Fibroblast of skin of left biceps (primary cell): Measurements from ENCODE around the gene ZFYVE21.

Source experiments
- DNase-seq, 2 experiments: peaks; one replicate each; pipeline ENCODE4 v3.0.0-alpha.2; 2013; ENCODE audit warnings: low read depth in 2 of 2

ZFYVE21 gene

GRCh38 chr14:103705504-103706284, 9.9 kb upstream of the ZFYVE21 start:
- DNase-seq = no peak

GRCh38 chr14:103706551-103707328, 8.9 kb upstream of the ZFYVE21 start:
- no peak for DNase-seq

GRCh38 chr14:103707329-103708263, 8.0 kb upstream of the ZFYVE21 start:
- DNase-seq = no peak

- no peak for DNase-seq
Observed at GRCh38 chr14:103708750-103709187, 6.8 kb upstream of the ZFYVE21 start.

- no peak for DNase-seq
Observed at GRCh38 chr14:103709814-103710213, 5.8 kb upstream of the ZFYVE21 start.

DNA sequence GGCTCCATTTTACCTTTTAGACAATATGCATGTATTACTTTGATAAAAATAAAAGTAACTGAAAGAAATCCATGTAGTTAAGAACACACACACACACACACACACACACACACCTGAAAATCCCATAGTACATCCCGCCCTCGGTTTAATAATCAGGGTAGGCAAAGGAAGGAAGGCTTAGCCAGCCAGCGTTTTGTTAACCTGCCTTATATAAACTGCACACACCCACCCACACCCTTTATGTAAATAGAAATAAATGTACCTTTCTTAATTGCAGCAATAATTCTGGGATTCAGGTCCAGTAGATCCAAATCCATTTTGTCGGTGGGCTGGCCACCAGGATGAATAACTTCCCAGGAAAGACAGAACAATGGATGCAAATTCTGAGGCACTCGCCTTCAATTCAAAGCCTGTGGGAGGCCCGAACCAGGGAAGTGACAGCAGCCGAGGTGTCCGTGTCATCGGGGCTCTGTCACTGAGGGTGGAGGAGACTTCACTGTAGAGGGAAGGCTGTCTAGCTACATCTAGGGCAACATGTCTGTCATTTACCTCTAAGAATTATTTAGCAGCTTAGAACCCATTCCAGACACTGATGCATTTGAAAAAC, 4.7 kb upstream of the ZFYVE21 start:
- DNase-seq = no peak

GRCh38 chr14:103711516-103712431, 3.8 kb upstream of the ZFYVE21 start:
- DNase-seq = no peak

- no peak for DNase-seq
Observed at GRCh38 chr14:103712633-103713247, 2.9 kb upstream of the ZFYVE21 start.

DNA sequence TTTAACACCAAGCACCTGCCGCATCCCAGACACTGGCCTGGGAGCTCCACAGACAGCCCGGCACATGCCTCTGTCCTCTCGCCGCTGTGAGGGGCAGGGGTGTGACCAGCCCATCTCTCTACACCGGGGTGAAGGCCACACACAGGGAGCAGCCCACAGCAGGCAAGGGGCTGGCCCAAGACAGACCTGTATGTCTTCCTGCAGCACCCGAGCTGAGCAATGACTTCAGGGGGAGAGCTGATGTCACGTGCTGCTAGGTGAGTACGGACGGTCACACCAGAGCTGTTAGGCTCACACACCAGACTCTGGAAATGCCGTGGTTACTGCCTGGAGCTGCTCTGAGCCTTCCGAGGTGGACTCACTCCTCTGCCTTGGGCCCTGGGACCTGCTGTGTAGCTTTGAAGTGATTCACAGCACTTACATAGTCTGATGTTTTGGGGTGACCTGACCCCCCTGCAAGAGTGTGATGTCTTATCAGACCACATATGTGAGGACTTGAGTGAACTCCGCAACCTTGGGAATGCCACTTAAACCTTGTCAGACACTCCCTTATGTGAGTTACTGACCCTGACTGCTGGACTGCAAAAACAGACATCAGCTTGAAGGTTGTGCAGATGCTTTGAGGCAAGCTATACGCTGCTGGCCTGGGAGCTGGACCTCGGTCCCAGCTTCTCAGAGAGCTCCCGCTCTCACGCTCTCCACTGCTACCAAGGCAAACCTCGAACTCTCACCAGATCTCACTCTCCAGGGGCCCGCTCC, 2.1 kb upstream of the ZFYVE21 start:
- no peak for DNase-seq

DNA sequence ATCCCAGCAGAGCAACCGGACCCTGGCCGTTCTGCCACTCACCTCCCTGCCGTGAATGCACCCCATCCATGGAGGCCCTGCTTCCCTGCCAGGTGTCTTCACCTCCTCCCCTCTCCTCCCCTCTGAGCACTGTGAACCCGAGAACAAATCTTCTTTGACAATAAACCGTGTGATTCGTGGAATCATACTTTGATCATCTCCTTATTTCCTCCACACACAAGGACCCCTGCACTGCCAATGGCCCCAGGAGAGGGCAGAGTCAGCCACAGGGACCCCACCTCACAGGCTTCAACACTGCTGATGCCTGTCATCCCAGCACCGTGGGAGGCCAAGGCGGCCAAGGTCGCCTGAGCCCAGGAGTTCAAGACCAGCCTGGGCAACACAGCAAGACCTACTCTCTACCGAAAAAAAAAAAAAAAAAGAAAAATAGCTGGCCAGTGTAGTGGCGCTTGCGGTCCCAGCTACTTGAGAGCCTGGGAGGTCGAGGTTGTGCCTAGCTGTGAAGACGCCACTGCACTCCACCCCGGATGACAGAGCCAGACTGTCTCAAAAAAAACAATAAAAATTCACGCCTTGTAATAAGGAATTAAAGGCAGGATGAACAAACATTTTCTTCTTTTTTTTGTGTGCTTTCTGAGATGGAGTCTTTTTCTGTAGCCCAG, 1.4 kb upstream of the ZFYVE21 start:
- DNase-seq = no peak

DNA sequence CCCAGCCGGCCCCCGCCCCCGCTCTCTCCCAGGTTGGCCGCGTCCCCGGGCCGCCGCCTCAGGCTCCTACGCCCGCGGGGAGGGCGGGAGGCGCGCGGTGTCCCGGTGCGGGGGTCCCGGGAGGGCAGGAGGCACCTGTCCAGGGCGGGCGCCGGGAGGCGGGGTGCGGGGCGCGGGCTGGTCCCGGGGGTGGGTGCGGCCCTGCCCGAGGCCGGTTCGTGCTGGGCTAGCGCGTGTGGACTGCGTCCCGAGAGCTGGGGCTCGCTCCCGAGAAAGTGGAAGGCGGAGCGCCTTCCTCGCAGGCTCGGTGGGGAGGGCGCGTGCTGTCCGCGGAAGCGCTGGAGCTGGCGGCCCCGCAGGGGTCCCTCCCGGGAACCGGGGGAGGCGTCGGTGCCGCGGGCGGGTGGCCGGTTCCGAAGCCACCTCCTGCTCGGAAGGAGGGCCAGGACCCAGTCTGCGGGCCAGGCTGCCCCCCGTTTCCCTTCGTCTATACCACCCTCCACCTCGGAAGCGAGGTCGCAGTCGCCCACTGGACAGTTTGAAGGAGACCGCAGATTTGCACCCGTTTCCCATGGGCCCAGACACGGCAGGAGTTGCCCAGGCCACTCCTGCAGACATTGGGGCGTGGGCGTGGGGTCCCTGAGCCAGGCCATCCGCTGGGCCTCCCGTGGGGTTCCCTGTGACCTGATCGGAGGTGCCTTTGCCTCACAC, 636 bp downstream of the ZFYVE21 start:
- no peak for DNase-seq

- no peak for DNase-seq
Observed at GRCh38 chr14:103716899-103717411, 1.3 kb downstream of the ZFYVE21 start.

DNA sequence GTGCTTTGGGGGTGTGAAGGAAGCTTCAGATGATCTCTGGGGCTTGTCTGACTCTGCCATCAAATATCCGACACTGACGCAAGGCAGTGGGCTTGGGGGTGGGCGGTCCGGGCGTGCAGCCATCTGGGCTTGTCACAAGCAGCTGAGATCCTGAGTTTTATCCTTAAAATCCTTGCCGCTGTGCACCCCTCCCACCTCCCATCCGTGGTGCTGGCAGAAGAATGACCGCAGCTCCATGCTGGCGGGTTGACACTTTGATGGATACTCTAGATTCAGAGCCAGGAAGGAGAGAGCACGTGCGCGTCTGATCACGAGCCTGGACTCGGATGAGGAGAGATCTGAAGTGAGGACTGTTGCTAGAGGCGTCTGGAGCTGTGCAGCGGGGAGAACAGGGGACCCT, 3.0 kb downstream of the ZFYVE21 start:
- peak; percentile 43 to 45 for DNase-seq

DNA sequence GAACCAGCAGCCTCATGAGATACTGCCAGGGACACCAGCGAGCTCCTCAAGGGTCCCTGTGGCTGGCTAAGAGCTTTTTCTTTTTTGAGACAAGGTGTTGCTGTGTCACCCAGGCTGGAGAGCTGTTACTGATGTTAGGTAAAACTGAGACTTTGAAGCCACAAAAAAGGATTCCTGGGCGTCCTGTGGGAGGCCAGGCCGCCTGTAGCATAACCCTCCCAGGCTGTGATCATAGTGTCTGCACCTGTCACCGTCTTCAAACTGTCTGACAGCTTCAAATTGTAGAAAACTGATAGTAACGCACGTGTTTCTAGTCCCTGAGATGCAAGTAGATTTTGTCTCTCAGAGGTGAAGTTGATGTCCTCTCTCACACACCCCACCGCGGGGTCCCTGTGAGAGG, 4.1 kb downstream of the ZFYVE21 start:
- no peak for DNase-seq

GRCh38 chr14:103721334-103722120, 5.9 kb downstream of the ZFYVE21 start:
- DNase-seq = no peak

DNA sequence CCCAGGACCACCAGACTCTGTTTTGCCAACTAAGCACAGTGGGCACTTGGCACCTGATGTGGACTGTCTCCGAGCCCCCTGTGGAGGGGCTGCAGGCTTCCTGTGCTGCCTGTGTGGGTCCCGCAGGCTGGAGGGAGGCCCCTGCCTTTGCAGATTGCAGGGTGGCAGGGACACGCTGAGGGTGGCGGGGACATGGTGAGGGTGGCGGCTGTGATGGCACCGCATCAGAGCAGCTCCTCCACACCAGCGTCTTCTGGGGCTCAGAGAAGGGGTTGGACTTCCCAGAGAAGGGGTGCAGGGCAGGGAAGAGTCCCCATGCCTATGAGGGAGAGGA, 8.1 kb downstream of the ZFYVE21 start:
- no peak for DNase-seq

- no peak for DNase-seq
Observed at GRCh38 chr14:103724116-103724515, 8.5 kb downstream of the ZFYVE21 start.
